HG02943 (cell line): Measurements from ENCODE around the gene APLP2.
"Not testable (repeated sequence)": the region's sequence is repeated elsewhere in the genome, so short reads cannot be mapped to it uniquely, and the experiment has no call there.

Experiments
- ATAC-seq: cut with Tn5 transposase; IDR thresholded peaks from one replicate; pipeline ENCODE4 v1.9.1; 2021; ENCODE audit warnings: mild to moderate bottlenecking, low read depth, moderate library complexity; ENCODE audit not compliant: unreplicated experiment

APLP2 gene

GRCh38 chr11:130187096-130187495 is 117.4 kb downstream of the APLP2 start:
- no peak for ATAC-seq

- ATAC-seq = no peak
These were observed 118.4 kb downstream of the APLP2 start for GRCh38 chr11:130188047-130188446.

- no peak for ATAC-seq
These were observed 119.1 kb downstream of the APLP2 start for GRCh38 chr11:130188585-130189347.

- ATAC-seq = no peak
These were observed 120.0 kb downstream of the APLP2 start for GRCh38 chr11:130189492-130190210.

GRCh38 chr11:130190371-130190881 is 120.7 kb downstream of the APLP2 start:
- no peak for ATAC-seq

- no peak for ATAC-seq
These were observed 122.2 kb downstream of the APLP2 start for GRCh38 chr11:130191896-130192295.

GRCh38 chr11:130192845-130193267 is 123.2 kb downstream of the APLP2 start:
- ATAC-seq = no peak

GRCh38 chr11:130193551-130193950 is 123.9 kb downstream of the APLP2 start:
- ATAC-seq = not testable (repeated sequence)
